Natural killer cell (primary cell): Measurements from ENCODE around the gene EIF2S2. TPM values are rescaled to one million over a fixed set of nuclear protein-coding genes. Genes with fewer than 3 reads are reported as not detected.

Source experiments
- ATAC-seq, 3 donors: fragments of 150-1000 bp in 2 of 3; fragments of 200-7000 bp in 1 of 3; cut with Tn5 transposase; 1 replicate in 1 of 3; 2 replicates in 2 of 3; pipeline ENCODE4 v1.10.0; 2021; ENCODE audit warnings: mild to moderate bottlenecking in 2 of 3, moderate library complexity in 2 of 3
- DNase-seq, 2 donors: peaks; one replicate each; pipeline versions ENCODE4 v3.0.0 to v3.0.0-alpha.2; 2013 to 2021; ENCODE audit warnings: mixed read lengths in 1 of 2
- H3K27ac ChIP-seq: one replicate; pipeline ENCODE4 v1.5.1; 2013; ENCODE audit warnings: mild to moderate bottlenecking, low read length
- H3K27me3 ChIP-seq: one replicate; pipeline ENCODE4 v1.6.1; 2013; ENCODE audit warnings: low read length; ENCODE audit not compliant: control insufficient read depth, insufficient read depth
- H3K36me3 ChIP-seq: one replicate; pipeline ENCODE4 v1.6.1; 2013; ENCODE audit warnings: low read length; ENCODE audit not compliant: control insufficient read depth, insufficient read depth
- H3K4me1 ChIP-seq: one replicate; pipeline ENCODE4 v1.6.1; 2013; ENCODE audit warnings: low read length; ENCODE audit not compliant: control insufficient read depth, insufficient read depth
- H3K4me3 ChIP-seq: one replicate; pipeline ENCODE4 v1.5.1; 2013; ENCODE audit warnings: low read length
- H3K9me3 ChIP-seq: one replicate; pipeline ENCODE4 v1.6.1; 2013; ENCODE audit warnings: low read length; ENCODE audit not compliant: control insufficient read depth, insufficient read depth
- H3K27ac Mint-ChIP-seq, 2 donors: one replicate each; pipeline ENCODE4 v1.8.0; 2022; ENCODE audit warnings: mild to moderate bottlenecking in 2 of 2, mixed read lengths in 2 of 2, moderate library complexity in 1 of 2
- H3K27me3 Mint-ChIP-seq, 2 donors: one replicate each; pipeline ENCODE4 v1.8.0; 2022; ENCODE audit warnings: low read depth in 2 of 2, mixed read lengths in 2 of 2
- H3K36me3 Mint-ChIP-seq: one replicate; pipeline ENCODE4 v1.8.0; 2022; ENCODE audit warnings: mixed read lengths
- H3K4me1 Mint-ChIP-seq, 2 donors: one replicate each; pipeline ENCODE4 v1.8.0; 2022; ENCODE audit warnings: mixed read lengths in 2 of 2
- H3K4me3 Mint-ChIP-seq: one replicate; pipeline ENCODE4 v1.8.0; 2022; ENCODE audit warnings: mild to moderate bottlenecking, moderate library complexity, mixed read lengths
- H3K9me3 Mint-ChIP-seq, 2 donors: one replicate each; pipeline ENCODE4 v1.8.0; 2022; ENCODE audit warnings: mixed read lengths in 2 of 2
- CTCF ChIP-seq: fragments of 200-600 bp; IDR thresholded peaks from one replicate; pipeline ENCODE4 v1.8.0; 2022; ENCODE audit warnings: antibody characterized with exemption
- WGBS: methylation state at CpG from one replicate; pipeline ENCODE4 v1.1.7; 2013; ENCODE audit warnings: missing lambda C conversion rate; ENCODE audit not compliant: insufficient coverage; 5-methylcytosine and 5-hydroxymethylcytosine counted together
- intact Hi-C: fragments of 100-400 bp; cut with micrococcal nuclease; formaldehyde crosslinking; loops from one replicate; pipeline ENCODE4 v1.14.2; 2022
- total RNA-seq, 4 donors: library from RNA; stranded (reverse); fragments of 120-200 nt in 1 of 4; gene quantifications; one replicate each; pipeline versions ENCODE4 v1.2.3 to v1.2.4, GENCODE V29; 2013 to 2022

Gene EIF2S2
- total RNA-seq, 3 donors from 2014 or later (not counting 1 experiment from before 2014, with no cell fraction given) = 17.6 to 20.0 (median 17.6) TPM

GRCh38 chr20:34047917-34048316, 64.1 kb downstream of the EIF2S2 start:
- Mint-ChIP-seq H3K36me3 (no peaks in the 10 kb centered on the region), H3K4me3 (no peak overlapping the region), H3K9me3 (no peaks in the 10 kb centered on the region), H3K27ac (peak overlapping the region; percentile 72 to 74), H3K27me3 (no peaks in the 10 kb centered on the region), H3K4me1 (peaks cover 86 to 88% of the 10 kb centered on the region in 2 donors)
- Histone ChIP-seq H3K9me3 (no peaks in the 10 kb centered on the region), H3K4me3 (no peak overlapping the region), H3K36me3 (no peaks in the 10 kb centered on the region), H3K27me3 (no peaks in the 10 kb centered on the region), H3K4me1 (peaks cover 4% of the 10 kb centered on the region), H3K27ac (no peak overlapping the region)
- 90% methylated on average over 4 of the region's 4 CpGs for WGBS
- intact Hi-C loops = loop anchor here (5.0 to 10.0 kb wide), 2 partner anchors 36 to 53 kb away; partner anchors contain the start of gene RALY
- no peak for TF ChIP-seq CTCF
- ATAC-seq (no peak), DNase-seq (no peak)

DNA sequence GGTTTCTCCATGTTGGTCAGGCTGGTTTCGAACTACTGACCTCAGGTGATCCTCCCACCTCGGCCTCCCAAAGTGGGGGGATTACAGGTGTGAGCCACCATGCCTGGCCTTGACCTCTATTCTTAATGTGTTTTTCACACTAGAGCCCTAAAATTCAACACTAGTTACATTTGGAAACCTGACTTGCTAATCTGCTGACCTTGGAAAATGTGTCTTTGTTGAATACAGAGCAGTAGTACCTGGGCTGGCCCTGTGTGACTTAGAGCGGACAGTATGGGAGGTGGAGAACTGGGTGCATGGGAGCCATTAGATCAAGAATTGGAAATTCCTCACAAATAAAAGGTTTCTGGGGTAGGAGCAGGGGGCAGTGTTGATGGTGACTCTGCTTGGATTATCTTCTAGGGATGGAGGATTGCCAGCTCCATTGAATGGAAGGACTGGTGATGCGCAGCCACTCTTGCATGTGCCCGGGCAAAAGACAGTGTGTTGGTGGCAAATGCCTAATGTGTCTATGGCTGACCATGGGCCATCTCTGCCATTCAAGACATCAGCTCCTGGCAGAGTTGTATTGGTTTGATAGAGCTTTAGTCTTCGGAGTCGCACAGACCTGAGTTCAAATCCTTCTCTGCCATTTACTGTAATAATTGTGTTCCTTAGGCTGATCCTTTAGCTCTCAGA, 64.9 kb downstream of the EIF2S2 start:
- no peak overlapping the region for H3K4me3 Mint-ChIP-seq
- intact Hi-C loops = loop anchor here (5.0 to 10.0 kb wide), 2 partner anchors 35 to 52 kb away; partner anchors contain the start of gene RALY
- 98% methylated on average over 7 of the region's 7 CpGs for WGBS
- ATAC-seq (no peak), DNase-seq (no peak)
- Histone ChIP-seq H3K27me3 (no peaks in the 10 kb centered on the region), H3K27ac (no peak overlapping the region), H3K9me3 (no peaks in the 10 kb centered on the region), H3K4me3 (no peak overlapping the region), H3K36me3 (no peaks in the 10 kb centered on the region), H3K4me1 (peaks cover 7% of the 10 kb centered on the region)
- H3K36me3 Mint-ChIP-seq = no peaks in the 10 kb centered on the region
- no peaks in the 10 kb centered on the region for H3K9me3 Mint-ChIP-seq
- TF ChIP-seq CTCF = no peak
- H3K27ac Mint-ChIP-seq = peak overlapping the region; percentile 62 to 72
- no peaks in the 10 kb centered on the region for H3K27me3 Mint-ChIP-seq
- H3K4me1 Mint-ChIP-seq = peaks cover 86 to 89% of the 10 kb centered on the region in 2 donors

GRCh38 chr20:34045930-34046725, 65.9 kb downstream of the EIF2S2 start:
- no peak for TF ChIP-seq CTCF
- H3K4me3 Mint-ChIP-seq = no peak overlapping the region
- no peak overlapping the region for H3K4me3 ChIP-seq
- H3K9me3 ChIP-seq = no peaks in the 10 kb centered on the region
- H3K27ac Mint-ChIP-seq = peak overlapping the region; percentile 27 to 62
- H3K36me3 ChIP-seq = no peaks in the 10 kb centered on the region
- H3K4me1 Mint-ChIP-seq = peaks cover 86 to 89% of the 10 kb centered on the region in 2 donors
- ATAC-seq = no peak
- peaks cover 14% of the 10 kb centered on the region for H3K4me1 ChIP-seq
- H3K27ac ChIP-seq = no peak overlapping the region
- no peak for DNase-seq
- no peaks in the 10 kb centered on the region for H3K27me3 Mint-ChIP-seq
- intact Hi-C loops = loop anchor here (5.0 to 10.0 kb wide), 2 partner anchors 34 to 51 kb away; partner anchors contain the start of gene RALY
- H3K9me3 Mint-ChIP-seq = no peaks in the 10 kb centered on the region
- no peaks in the 10 kb centered on the region for H3K36me3 Mint-ChIP-seq
- no peaks in the 10 kb centered on the region for H3K27me3 ChIP-seq
- WGBS = 92% methylated on average over 3 of the region's 5 CpGs
